HG03196 (cell line): ENCODE data around the gene ODAD4.
A peak's percentile ranks its signal among the peaks of the same experiment; 100 is the strongest.

Source experiments
- ATAC-seq: cut with Tn5 transposase; IDR thresholded peaks from one replicate; pipeline ENCODE4 v1.9.1; 2021; ENCODE audit not compliant: unreplicated experiment

The ODAD4 gene

GRCh38 chr17:41930009-41930832 is at the start of gene ODAD4:
ODAD4 (plus strand) TSS chr17:41930617; CDS start chr17:41930724, 107 bp downstream.
- peak; percentile 76 for ATAC-seq

- no peak for ATAC-seq
These were observed 47.7 kb upstream of the ODAD4 start for GRCh38 chr17:41882756-41883155.

- no peak for ATAC-seq
These were observed 44.7 kb upstream of the ODAD4 start for GRCh38 chr17:41885733-41886132.

- ATAC-seq, result no peak
These were observed 42.0 kb upstream of the ODAD4 start for GRCh38 chr17:41888332-41888965.

GRCh38 chr17:41891135-41892020 is 39.0 kb upstream of the ODAD4 start:
- ATAC-seq, result no peak

GRCh38 chr17:41892021-41892376 is 38.4 kb upstream of the ODAD4 start:
- ATAC-seq, result no peak

- ATAC-seq, result no peak
These were observed 37.0 kb upstream of the ODAD4 start for GRCh38 chr17:41893384-41893783.

GRCh38 chr17:41894791-41895331 is 35.6 kb upstream of the ODAD4 start:
- no peak for ATAC-seq

- no peak for ATAC-seq
These were observed 34.8 kb upstream of the ODAD4 start for GRCh38 chr17:41895617-41896016.

GRCh38 chr17:41896726-41897125 is 33.7 kb upstream of the ODAD4 start:
- ATAC-seq, result no peak

GRCh38 chr17:41901646-41902045 is 28.8 kb upstream of the ODAD4 start:
- ATAC-seq, result no peak

- no peak for ATAC-seq
These were observed 26.1 kb upstream of the ODAD4 start for GRCh38 chr17:41904242-41904841.

- no peak for ATAC-seq
These were observed 25.2 kb upstream of the ODAD4 start for GRCh38 chr17:41905172-41905571.

- ATAC-seq, result no peak
These were observed 23.8 kb upstream of the ODAD4 start for GRCh38 chr17:41906465-41907184.

GRCh38 chr17:41907185-41907556 is 23.2 kb upstream of the ODAD4 start:
- ATAC-seq, result no peak

- ATAC-seq, result no peak
These were observed 22.5 kb upstream of the ODAD4 start for GRCh38 chr17:41907633-41908539.

- no peak for ATAC-seq
These were observed 21.3 kb upstream of the ODAD4 start for GRCh38 chr17:41909088-41909487.

GRCh38 chr17:41910701-41911391 is 19.6 kb upstream of the ODAD4 start:
- ATAC-seq, result no peak

- no peak for ATAC-seq
These were observed 17.5 kb upstream of the ODAD4 start for GRCh38 chr17:41912925-41913324.
